Omental fat pad (tissue), 4 donors: ENCODE measurements around the gene RAPH1. TPM values are rescaled to one million over a fixed set of nuclear protein-coding genes. Genes with fewer than 3 reads are reported as not detected.

Experiments used
- ATAC-seq: fragments of 150-250 bp; one replicate; pipeline ENCODE4 v1.9.1; 2016; ENCODE audit warnings: mild to moderate bottlenecking, moderate library complexity; ENCODE audit not compliant: low FRiP score
- DNase-seq: peaks from one replicate; pipeline ENCODE4 v3.0.0-alpha.2; 2019; ENCODE audit warnings: low spot score
- CTCF ChIP-seq, 3 donors: fragments of 450-650 bp; IDR thresholded peaks; one replicate each; pipeline ENCODE4 v1.5.1; 2016 to 2017; ENCODE audit warnings: antibody characterized with exemption in 3 of 3, mild to moderate bottlenecking in 3 of 3, moderate library complexity in 2 of 3
- total RNA-seq, 4 donors: library from RNA; depleted of rRNA; stranded (reverse); fragments of >200 nt; gene quantifications; one replicate each; pipeline ENCODE4 v1.1.0, GENCODE V29; 2016

RAPH1 gene
- total RNA-seq, 4 donors from 2014 or later, result 38.1 to 86.1 (median 65.6) TPM

DNA sequence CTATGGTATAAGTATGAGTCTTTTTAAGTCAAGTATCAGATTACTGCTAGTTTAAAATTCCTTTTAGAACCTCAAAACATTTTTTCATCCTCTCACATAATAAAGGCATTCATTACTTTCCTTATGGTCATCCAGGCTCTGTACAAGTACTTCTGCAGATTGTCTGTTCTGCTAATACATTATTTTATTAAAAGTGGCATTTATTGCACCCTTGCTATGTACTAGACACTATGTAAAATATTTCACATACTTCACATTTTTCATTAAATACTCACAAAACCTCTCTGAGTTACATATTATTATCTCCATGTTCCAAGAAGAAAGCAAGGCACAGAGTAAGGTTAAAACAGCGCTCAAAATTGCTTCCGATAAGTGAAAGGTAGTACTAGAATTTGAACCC, 84.1 kb downstream of the RAPH1 start:
- ATAC-seq (no peak), DNase-seq (no peak)
- no peak for TF ChIP-seq CTCF (IDR thresholded peaks at IDR 0.05)

- ATAC-seq (no peak), DNase-seq (no peak)
- TF ChIP-seq CTCF (IDR thresholded peaks at IDR 0.05), result no peak
Measured at GRCh38 chr2:203450561-203450960, 84.5 kb downstream of the RAPH1 start.

DNA sequence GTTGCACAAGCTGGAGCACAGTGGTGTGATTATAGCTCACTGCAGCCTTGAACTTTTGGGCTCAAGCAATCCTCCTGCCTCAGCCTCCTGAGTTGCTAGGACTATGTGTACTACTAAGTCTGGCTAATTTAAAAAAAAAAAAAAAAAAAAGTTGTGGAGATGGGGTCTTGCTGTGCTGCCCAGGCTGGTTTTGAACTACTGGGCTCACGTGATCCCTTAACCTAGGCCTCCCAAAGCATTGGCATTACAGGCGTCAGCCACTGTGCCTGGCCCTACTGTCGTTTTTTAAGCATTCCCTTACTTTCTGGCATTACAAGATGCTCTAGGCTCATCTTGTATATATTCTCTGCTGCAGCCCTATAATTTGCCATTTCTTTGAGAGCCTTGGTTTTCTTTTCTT, 88.3 kb downstream of the RAPH1 start:
- DNase-seq (no peak), ATAC-seq (no peak)
- no peak for TF ChIP-seq CTCF (IDR thresholded peaks at IDR 0.05)

DNA sequence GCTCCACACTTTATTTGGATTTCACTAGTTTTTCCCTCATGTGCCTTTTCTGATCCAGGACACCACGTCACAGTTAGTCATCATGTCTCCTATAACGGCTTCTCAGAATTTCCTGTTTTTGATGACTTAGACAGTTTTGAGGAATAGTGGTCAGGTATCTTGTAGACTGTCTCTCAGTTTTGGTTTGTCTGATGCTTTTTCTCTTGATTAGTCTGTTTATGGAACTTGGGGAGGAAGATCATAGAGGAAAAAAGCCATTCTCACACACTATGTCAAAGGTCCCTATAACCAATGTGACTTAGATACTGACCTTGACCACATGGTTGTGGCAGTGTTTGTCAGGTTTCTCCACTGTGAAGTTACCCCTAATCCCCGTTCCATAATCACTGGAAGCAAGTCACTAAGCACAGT, 89.0 kb downstream of the RAPH1 start:
- TF ChIP-seq CTCF (IDR thresholded peaks at IDR 0.05), result no peak
- ATAC-seq, result no peak

DNA sequence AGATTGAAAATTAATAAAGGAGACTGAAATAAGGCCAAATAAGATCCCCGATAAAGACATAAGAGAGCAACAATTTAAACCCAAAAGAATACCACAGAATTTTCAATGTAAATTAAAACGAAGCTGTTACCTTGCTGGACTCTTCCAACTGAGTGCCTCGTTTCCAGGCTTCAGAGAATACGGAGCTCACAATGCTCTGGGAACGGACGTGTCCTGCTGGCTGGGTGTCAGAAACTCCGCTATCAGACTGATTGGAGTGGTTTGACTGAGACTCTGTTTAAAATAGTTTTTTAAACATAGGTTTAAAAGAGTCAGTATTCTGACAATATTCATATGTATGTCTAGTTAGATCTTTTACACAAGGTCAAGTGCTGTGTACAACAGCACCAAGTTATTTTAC, 90.4 kb downstream of the RAPH1 start:
- TF ChIP-seq CTCF (IDR thresholded peaks at IDR 0.05), result no peak
- ATAC-seq (no peak), DNase-seq (no peak)

More for the DNA sequence above, 89.0 kb downstream of the RAPH1 start:
- no peak for DNase-seq

- DNase-seq, result no peak
- TF ChIP-seq CTCF (IDR thresholded peaks at IDR 0.05), result no peak
- no peak for ATAC-seq
Measured at GRCh38 chr2:203442463-203442862, 92.6 kb downstream of the RAPH1 start.

DNA sequence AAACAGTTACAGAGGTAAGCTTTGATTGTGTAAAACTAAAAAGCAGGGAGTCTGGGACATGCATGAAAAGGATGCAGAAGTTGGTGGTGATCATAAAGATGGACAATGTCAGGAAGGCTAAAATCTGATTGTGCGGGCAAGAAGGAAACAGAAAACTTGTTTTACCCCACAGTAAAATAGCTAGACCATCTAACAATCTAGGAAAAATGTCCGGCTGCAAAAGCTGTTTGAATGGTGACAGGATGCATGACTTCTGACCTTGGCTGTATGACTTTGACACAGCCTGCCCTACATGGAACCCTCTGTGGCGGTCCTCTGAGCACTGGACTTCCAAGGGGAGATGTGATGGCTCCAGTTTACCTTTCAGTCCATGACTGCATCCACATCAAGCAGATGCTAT, 93.6 kb downstream of the RAPH1 start:
- ATAC-seq, result no peak
- no peak for TF ChIP-seq CTCF (IDR thresholded peaks at IDR 0.05)

More for the DNA sequence above, 93.6 kb downstream of the RAPH1 start:
- no peak for DNase-seq
